ENCODE measurements around the gene CA14. TPM values are rescaled to one million over a fixed set of nuclear protein-coding genes. Genes with fewer than 3 reads are reported as not detected.
A peak's percentile ranks its signal among the peaks of the same experiment; 100 is the strongest.

Gene CA14
- polyA plus RNA-seq, 1 of the 3 experiments (the other 2 are of a cell fraction) = 0.08 TPM

DNA sequence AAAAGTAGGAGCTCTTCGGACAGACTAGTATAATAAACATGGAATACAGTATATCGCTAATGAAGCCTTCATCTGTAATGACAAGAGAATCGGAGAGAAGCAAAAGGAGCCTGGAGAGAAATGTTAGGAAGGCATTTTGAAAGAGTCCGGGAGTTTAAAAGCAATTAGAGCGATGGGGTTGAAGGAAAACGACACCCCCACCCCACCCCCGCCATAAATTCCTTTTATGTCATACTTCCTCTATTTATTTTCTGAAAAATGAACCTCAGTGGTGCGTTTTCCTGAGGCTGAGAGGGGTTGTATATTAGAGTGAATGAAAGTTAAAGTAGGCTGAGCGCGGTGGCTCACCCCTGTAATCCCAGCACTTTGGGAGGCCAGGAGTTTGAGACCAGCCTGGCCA is 11.9 kb downstream of the CA14 start:
- Histone ChIP-seq H3F3A (replicated peaks; ENCODE audit: insufficient read depth) (peaks cover 4% of the 10 kb centered on the region), H3K27me3 (ENCODE audit: insufficient read depth) (no peaks in the 10 kb centered on the region), H4K20me1 (ENCODE audit: insufficient read depth) (no peaks in the 10 kb centered on the region), H3K4me3 (ENCODE audit: low read depth in 2 of 2, low read length in 1 of 2) (peak overlapping the region; percentile 90 to 93), H3K9ac (peak overlapping the region; percentile 92), H3K27ac (ENCODE audit: low read depth in 2 of 2, low read length in 1 of 2) (peak overlapping the region; percentile 70 to 87), H2AFZ (ENCODE audit: low read depth) (peak overlapping the region; percentile 85), H3K36me3 (replicated peaks in 1 of 2; ENCODE audit: control insufficient read depth in 1 of 2, insufficient read depth in 2 of 2, low read length in 1 of 2) (peaks cover 25 to 26% of the 10 kb centered on the region in 2 experiments), H3K9me3 (no peaks in the 10 kb centered on the region), H3K9me2 (no peaks in the 10 kb centered on the region), H3K79me2 (ENCODE audit: insufficient read depth) (peaks cover 27% of the 10 kb centered on the region), H3K4me1 (ENCODE audit: control insufficient read depth in 1 of 2, insufficient read depth in 2 of 2, low read depth in 1 of 2, low read length in 1 of 2) (peaks cover 7 to 13% of the 10 kb centered on the region in 2 experiments; a peak in 2 of 4 replicates), H3K4me2 (peak overlapping the region; percentile 97)
- TF ChIP-seq, protein P1, sequence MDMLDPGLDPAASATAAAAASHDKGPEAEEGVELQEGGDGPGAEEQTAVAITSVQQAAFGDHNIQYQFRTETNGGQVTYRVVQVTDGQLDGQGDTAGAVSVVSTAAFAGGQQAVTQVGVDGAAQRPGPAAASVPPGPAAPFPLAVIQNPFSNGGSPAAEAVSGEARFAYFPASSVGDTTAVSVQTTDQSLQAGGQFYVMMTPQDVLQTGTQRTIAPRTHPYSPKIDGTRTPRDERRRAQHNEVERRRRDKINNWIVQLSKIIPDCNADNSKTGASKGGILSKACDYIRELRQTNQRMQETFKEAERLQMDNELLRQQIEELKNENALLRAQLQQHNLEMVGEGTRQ (IDR thresholded peaks at IDR 0.05; ENCODE audit: borderline replicate concordance, low read depth, low read length) = no peak
- no peak for TF ChIP-seq FOXJ3 (CRISPR knock-in tag; IDR thresholded peaks at IDR 0.05)
- WGBS (ENCODE audit: low lambda C conversion rate) = 64% methylated on average over 10 of the region's 10 CpGs
- POLR2A ChIA-PET = interaction anchor here (0.5 to 1.9 kb wide), 6 partner anchors 10 to 360 kb away, joined by 3 to 9 read pairs (median 3); partner anchors contain the start of genes ANP32E, ENSA, MCL1 and RPRD2
- no peak for DNase-seq
- CTCF ChIA-PET = interaction anchor here (0.5 to 1.6 kb wide), 6 partner anchors 9 to 75 kb away, joined by 3 to 20 read pairs (median 4); partner anchors contain the start of gene CA14

GRCh38 chr1:150271291-150271959 is 13.9 kb downstream of the CA14 start:
- Histone ChIP-seq H3F3A (replicated peaks; ENCODE audit: insufficient read depth) (no peaks in the 10 kb centered on the region), H3K36me3 (replicated peaks in 1 of 2; ENCODE audit: control insufficient read depth in 1 of 2, insufficient read depth in 2 of 2, low read length in 1 of 2) (peaks cover 6 to 7% of the 10 kb centered on the region in 2 experiments), H3K27me3 (ENCODE audit: insufficient read depth) (no peaks in the 10 kb centered on the region), H2AFZ (ENCODE audit: low read depth) (no peak overlapping the region), H4K20me1 (ENCODE audit: insufficient read depth) (no peaks in the 10 kb centered on the region), H3K79me2 (ENCODE audit: insufficient read depth) (peaks cover 25% of the 10 kb centered on the region), H3K9ac (no peak overlapping the region), H3K4me1 (ENCODE audit: control insufficient read depth in 1 of 2, insufficient read depth in 2 of 2, low read depth in 1 of 2, low read length in 1 of 2) (peaks cover 7 to 13% of the 10 kb centered on the region in 2 experiments; a peak in 2 of 4 replicates), H3K9me3 (no peaks in the 10 kb centered on the region), H3K9me2 (no peaks in the 10 kb centered on the region), H3K4me3 (ENCODE audit: low read depth in 2 of 2, low read length in 1 of 2) (no peak overlapping the region), H3K4me2 (no peak overlapping the region), H3K27ac (ENCODE audit: low read depth in 2 of 2, low read length in 1 of 2) (no peak overlapping the region)
- no peak for DNase-seq
- TF ChIP-seq PBX3 (IDR thresholded peaks at IDR 0.05) (no peak), GATA2 (CRISPR knock-in tag; IDR thresholded peaks at IDR 0.05) (no peak), TEAD4 (IDR thresholded peaks at IDR 0.05; ENCODE audit: borderline replicate concordance, insufficient read depth) (no peak), YY1 (IDR thresholded peaks at IDR 0.05; ENCODE audit: low read depth) (no peak), CHD2 (IDR thresholded peaks at IDR 0.05; ENCODE audit: low read length, partially characterized antibody) (no peak), SMC3 (IDR thresholded peaks at IDR 0.05; ENCODE audit: low read depth, low read length) (no peak), EP300 (IDR thresholded peaks at IDR 0.05; ENCODE audit: borderline replicate concordance in 1 of 2, low read depth in 1 of 2, low read length in 1 of 2) (no peak), RFX5 (IDR thresholded peaks at IDR 0.05; ENCODE audit: low read length) (no peak), EZH2phosphoT487 (IDR thresholded peaks at IDR 0.05; ENCODE audit: borderline replicate concordance, low read depth) (no peak), SIN3A (IDR thresholded peaks at IDR 0.05; ENCODE audit: borderline replicate concordance, low read depth, low read length) (no peak), NFIC (IDR thresholded peaks at IDR 0.05; ENCODE audit: borderline replicate concordance) (no peak), FOXJ3 (CRISPR knock-in tag; IDR thresholded peaks at IDR 0.05) (no peak), JUND (IDR thresholded peaks at IDR 0.05) (no peak)
- TF ChIP-seq, protein P1 (IDR thresholded peaks at IDR 0.05; ENCODE audit: borderline replicate concordance, low read depth, low read length) = no peak
- TF ChIP-seq, protein P2, sequence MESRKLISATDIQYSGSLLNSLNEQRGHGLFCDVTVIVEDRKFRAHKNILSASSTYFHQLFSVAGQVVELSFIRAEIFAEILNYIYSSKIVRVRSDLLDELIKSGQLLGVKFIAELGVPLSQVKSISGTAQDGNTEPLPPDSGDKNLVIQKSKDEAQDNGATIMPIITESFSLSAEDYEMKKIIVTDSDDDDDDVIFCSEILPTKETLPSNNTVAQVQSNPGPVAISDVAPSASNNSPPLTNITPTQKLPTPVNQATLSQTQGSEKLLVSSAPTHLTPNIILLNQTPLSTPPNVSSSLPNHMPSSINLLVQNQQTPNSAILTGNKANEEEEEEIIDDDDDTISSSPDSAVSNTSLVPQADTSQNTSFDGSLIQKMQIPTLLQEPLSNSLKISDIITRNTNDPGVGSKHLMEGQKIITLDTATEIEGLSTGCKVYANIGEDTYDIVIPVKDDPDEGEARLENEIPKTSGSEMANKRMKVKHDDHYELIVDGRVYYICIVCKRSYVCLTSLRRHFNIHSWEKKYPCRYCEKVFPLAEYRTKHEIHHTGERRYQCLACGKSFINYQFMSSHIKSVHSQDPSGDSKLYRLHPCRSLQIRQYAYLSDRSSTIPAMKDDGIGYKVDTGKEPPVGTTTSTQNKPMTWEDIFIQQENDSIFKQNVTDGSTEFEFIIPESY (IDR thresholded peaks at IDR 0.05; ENCODE audit: borderline replicate concordance, low read depth) = no peak
- TF ChIP-seq, protein P3, sequence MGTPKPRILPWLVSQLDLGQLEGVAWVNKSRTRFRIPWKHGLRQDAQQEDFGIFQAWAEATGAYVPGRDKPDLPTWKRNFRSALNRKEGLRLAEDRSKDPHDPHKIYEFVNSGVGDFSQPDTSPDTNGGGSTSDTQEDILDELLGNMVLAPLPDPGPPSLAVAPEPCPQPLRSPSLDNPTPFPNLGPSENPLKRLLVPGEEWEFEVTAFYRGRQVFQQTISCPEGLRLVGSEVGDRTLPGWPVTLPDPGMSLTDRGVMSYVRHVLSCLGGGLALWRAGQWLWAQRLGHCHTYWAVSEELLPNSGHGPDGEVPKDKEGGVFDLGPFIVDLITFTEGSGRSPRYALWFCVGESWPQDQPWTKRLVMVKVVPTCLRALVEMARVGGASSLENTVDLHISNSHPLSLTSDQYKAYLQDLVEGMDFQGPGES (IDR thresholded peaks at IDR 0.05; ENCODE audit: low read depth, low read length) = no peak
- TF ChIP-seq, protein P4, sequence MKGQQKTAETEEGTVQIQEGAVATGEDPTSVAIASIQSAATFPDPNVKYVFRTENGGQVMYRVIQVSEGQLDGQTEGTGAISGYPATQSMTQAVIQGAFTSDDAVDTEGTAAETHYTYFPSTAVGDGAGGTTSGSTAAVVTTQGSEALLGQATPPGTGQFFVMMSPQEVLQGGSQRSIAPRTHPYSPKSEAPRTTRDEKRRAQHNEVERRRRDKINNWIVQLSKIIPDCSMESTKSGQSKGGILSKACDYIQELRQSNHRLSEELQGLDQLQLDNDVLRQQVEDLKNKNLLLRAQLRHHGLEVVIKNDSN (IDR thresholded peaks at IDR 0.05; ENCODE audit: borderline replicate concordance, low read depth) = no peak
- CTCF ChIA-PET = interaction anchor here (2.1 to 3.5 kb wide), 2 partner anchors 10 to 15 kb away, joined by 7 to 20 read pairs; partner anchors contain the start of gene CIART
- 90% methylated on average over 7 of the region's 7 CpGs for WGBS (ENCODE audit: low lambda C conversion rate)
- POLR2A ChIA-PET = no interaction called here
